Tongue (tissue), 2 donors: Measurements from ENCODE around the gene ROBO2. TPM values are rescaled to one million over a fixed set of nuclear protein-coding genes. Genes with fewer than 3 reads are reported as not detected.

Experiments
- DNase-seq: peaks from one replicate; pipeline ENCODE4 v3.0.0-alpha.2; 2015
- total RNA-seq: library from RNA; depleted of rRNA; stranded (reverse); fragments of >200 nt; gene quantifications from one replicate; pipeline ENCODE4 v1.2.3, GENCODE V29; 2014

ROBO2 gene
- total RNA-seq, 1 donor from 2014 or later, result 22.1 TPM

DNA sequence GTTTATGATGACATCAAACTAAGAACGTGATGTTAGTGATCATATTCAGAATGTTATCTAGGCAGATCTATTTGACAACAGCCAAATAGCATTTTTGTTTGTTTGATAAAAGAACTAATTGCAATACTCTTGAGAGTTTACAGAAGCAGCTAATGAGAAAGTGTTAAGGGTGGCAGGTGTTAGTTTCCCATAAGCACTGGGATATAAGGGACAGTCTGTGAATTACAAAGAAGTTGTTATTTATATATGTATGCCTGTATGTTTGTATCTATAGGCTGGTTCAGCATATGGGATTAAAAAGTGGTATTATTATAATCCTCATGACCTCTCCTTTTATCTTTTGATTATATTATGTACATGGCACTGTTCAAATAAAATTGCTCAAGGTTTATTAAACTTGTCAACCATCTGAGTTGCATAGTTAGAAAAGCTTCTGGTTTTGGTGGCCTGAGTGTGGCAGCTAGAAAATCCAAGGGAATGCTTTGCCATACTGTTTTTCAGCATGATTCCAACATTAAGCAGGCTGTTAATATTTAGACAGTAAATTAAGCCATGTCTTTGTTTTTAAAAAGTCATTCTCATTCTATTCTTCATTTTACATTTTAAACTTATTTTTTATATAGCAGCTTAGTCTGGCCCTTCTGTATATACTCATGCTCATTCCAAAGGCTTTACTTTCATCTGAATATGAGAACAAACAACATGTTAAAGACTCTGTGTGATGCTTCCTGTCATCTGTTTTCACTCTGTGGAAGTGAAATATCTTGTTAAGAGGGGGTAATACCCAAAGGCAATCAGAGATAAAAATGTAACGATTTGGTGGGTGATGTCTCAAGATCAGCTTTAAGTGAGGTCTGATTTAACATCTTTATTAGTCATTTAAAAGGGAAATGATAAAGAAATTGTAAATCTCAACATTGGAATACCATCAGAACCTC, 13.1 kb downstream of the ROBO2 start:
- no peak for DNase-seq

DNA sequence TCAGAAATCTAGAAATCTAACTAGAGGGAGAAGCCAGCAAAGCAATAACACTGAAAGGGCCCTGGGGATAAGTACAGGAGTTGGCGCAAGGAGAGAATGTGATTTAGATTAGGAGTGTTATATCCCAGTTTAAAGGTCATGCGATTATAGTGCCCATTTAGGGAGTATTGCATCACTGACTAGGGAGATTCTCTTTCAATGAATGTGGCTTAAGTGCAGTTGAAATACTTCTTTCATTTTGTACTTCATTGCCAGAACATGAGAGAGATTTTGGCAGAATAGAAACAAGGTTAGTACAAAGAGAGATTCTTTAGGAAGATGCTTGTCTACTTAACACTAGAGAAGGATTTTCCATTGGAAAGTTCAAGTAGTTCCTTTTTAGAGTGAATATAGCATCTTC, 13.9 kb downstream of the ROBO2 start:
- peak; percentile 45 for DNase-seq

DNA sequence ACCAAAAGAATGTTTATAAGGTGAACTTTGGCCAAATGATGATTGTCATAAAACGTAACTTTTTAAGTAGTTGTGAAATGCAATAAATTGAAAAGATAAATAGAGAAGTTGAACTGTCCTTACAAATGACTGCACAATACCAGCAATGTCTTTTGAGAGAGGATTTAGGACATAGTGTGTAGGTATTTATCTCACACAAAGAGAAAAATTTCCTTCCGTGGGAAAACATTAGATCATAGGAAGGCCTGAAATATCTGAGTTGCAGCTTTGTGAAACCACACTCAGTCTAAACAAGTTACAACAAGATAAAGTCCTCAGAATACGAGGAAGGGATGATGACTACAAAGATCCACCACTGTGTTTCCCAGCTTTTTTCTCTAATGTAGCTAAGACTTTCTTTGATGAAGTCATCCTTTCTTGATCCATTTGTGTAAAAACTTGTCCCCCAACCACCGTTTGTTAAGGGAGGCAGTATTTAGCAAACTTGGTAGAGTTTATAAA, 16.0 kb downstream of the ROBO2 start:
- DNase-seq, result peak; percentile 45

DNA sequence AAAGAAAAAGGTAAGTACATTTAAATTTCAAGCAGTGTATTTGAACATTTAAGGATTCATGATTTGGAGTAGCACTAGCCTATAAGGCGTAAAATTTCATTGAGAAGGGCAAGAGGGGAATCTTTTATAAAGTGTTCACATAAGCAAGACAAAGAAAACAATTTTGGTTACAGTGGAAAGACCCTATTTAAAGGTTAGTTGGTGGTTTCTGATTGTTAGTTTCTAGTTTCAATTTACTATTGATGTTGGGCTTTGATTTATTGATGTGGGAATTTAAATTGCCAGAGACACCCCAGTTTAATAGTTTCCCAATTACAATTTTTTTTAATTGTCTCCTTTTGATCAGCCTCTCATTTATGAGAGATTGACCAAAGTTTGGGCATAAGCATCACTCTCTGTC, 19.5 kb downstream of the ROBO2 start:
- no peak for DNase-seq

DNA sequence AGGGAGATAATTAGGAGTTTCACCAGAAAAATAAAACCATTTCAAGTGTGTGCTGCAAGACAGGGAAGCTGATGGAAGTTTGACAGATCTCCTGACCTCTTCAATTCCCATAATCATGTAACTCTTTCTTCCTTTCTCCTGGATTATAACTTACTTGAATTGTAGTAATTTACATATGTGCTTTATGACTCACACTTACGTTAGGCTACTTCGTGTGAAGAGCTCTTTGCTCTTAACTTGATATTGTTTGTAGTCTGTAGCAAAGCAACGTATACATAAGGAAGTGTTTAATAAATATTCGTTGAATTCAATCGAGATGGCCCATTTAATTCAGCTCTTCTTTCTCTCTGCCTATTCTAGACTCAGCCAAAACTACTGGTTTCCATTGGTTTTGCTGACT, 23.5 kb downstream of the ROBO2 start:
- DNase-seq, result no peak

DNA sequence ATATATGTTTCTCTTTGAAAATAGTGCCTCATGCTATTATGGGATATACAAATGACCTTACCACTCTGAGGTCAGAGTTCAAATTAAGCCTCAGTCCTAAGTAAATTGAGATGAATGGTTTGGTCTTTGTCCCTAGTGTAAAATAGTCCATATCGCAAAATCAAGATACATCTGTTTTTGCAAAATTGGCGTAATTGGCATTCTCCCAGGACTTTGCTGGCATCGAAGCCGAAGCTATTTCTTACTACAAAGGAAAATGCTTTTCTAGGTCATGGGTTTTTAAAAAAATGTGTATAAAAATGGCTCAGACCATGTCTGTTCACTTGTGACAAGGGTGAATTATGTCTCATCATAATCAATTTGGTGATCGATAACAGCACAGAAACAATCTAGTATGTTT, 25.9 kb downstream of the ROBO2 start:
- no peak for DNase-seq

DNA sequence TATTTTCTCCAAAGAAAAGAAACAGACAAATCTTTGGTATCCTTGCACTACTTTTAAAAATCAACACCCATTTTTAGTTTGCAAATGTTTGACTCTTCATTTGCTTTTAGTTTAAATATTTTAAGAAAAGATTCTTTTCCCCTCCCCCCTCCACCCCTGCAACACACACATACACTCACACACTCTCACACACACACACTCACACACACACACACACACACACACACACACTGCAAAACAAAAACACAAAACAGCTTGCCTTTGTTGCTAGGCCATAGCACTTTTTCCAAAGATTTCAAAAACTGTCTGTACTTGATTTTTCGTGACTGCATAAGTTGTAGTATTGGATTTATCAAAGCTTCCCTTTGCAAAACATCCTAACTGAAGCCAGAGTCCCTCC, 26.9 kb downstream of the ROBO2 start:
- no peak for DNase-seq

DNA sequence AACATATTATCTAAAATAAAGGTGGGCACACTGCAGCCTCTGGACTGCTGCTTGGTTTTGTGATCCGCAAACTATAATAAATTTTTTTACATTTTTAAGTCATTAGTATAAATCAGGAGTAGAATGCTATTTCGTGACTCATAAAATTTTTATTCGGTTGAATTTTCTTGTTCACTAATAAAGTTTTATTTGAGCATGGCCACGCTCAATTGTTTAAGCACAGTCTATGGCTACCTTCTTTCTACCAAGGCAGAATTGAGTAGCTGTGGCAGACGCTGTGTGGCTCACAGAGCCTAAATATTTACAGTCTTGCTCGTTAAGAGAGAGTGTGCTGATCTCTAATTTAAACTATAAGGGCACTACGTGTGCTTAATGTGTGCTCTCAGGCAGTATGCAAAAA, 28.9 kb downstream of the ROBO2 start:
- DNase-seq, result no peak

DNA sequence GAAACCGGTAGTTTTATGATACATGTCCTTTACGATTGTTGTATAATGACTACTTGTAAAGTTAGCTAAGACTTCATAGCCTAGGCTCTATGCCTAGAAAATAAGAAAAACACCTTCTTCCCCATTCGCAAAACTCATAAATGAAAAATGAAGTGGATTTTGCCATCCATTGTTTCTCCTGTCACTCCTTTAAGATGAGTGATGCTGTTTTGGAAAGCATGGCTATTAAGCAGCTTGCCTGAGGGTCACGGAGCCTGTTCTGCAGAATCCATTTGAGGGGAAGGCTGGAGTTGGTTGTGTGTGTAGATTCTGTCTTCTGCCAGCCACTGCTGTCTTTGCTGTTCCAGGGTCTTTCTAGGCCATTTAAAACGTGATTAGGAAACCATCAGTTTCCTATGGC, 31.5 kb downstream of the ROBO2 start:
- no peak for DNase-seq

DNA sequence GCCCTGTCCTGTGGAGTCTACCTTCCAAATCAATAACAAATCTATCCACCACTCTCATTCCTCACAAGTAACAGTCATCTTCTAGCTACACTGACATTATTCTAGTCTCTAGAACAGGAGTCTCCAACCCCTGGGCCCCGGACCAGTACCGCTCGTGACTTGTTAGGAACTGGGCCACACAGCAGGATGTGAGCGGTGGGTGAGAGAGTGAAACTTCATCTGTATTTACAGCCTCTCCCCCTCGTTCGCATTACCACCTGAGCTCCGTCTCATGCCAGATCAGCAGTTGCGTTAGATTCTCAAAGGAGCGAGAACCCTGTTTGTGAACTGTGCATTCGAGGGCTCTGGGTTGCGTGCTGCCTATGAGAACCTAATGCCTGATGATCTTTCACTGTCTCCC, 31.9 kb downstream of the ROBO2 start:
- no peak for DNase-seq

DNA sequence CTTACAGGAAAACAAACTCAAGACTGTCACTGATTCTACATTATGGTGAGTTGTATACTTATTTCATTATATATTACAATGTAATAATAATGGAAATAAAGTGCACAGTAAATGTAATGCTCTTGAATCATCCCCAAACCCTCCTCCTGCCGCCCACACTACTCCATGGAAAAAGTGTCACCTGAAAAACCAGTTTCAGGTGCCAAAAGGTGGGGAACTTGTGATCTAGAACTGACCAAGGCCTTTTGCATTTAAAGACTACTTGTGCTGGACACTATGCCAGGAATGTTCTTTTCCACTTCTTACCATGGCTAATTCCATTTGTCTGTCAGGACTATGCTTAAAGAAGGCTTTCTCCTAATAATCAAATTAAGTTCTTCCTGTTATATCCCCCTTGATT, 32.3 kb downstream of the ROBO2 start:
- DNase-seq, result no peak

DNA sequence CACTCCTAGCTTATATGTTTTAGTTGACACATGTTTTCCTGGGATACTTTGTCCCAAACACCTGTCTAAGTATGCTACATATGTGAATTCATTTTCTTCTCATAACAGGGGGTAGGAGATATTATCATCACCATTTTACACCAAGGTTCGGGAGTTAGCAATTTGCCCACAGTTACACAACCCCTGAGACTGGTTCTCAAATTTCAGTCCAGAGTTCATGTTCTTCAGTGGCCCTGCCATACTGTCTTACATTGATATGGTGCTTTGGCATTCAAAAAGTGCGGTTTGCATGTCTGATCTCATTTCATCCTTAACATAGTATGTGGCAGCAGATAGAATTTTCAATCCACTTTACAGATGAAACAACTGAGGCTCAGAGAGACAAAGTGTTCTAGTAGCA, 38.4 kb downstream of the ROBO2 start:
- DNase-seq, result no peak

DNA sequence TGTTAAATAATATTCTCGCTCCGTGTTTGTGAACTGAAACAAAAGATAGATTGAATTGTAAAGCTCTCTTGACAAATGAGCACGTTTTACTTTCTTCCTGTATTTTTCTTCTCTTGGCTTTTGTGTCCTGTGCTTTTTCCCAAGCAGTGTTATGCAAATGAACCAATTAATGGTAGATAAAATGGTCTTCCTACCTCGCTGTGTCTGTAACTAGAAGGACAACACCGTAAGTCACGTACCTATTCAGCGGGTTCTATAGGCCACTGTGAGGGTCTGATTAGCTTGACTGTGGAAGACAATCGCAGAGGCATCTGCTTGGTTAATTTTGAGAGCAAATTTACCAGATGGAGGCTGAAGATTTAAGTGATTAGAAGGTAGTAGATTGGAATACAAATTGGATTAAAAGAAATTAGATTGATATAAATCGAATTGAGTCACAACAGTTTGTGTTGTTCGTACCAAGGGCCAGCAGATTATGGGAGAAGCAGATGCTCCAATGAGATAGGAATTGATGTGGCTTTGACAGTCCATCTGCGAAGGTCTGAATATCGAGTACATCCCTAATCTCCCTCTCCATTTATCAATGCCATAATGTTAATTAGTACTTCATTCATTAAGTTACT, 40.2 kb downstream of the ROBO2 start:
- DNase-seq, result no peak

DNA sequence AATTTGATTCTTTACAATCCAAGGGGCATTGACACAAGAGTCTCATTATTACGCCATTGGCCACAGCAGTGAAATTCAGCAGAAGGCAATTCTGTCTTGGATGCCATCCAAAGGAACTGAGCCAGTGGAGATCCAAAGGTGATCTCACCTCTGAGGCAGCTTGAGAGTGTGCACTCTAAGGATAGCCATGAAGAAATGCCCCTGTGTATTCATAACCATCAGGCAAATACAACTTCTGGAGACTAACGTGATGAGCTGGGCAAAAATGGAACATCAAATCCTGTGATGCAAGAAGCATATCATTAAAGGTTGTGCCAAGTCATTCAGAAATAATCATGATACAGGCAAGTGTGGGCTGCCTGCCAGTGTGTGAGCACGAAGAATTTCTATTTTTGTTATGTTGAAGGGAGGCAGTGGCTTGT, 41.4 kb downstream of the ROBO2 start:
- DNase-seq, result peak; percentile 69

DNA sequence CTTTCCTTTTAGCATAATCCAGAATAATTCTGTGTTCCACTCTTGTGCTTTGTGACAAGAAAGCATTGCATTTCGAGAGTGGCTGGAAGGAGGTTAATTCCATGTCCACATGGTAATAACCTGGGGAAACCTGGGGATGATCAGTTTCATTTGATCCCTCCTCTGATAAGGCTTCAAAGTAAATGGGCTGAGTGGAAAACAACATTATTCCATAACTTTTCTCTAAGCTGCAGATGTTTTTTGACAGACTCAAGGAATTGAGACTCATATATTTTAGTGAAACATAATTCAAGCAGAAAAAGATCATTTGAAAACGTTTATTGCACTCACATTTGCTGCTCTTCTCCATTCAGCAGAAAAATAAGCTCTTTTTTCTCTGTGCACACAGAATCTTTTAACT, 44.6 kb downstream of the ROBO2 start:
- no peak for DNase-seq

DNA sequence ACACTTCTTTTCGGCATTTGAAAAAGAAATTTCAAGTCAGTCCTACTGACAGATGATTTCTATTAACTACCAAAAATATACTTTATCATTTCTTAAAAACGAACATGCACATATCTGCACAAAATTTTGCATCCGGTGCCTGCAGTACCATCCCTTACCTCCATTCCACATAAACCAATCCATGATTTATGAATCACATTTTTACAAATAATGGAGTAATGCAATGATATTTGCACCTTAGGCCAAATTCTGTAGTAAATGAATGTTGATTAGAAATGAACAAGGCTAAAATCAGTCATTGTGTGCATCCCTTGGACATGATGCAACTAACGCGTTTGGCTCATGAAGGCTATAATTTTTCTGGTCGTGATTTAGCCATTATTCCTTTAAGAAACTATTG, 46.5 kb downstream of the ROBO2 start:
- no peak for DNase-seq

DNA sequence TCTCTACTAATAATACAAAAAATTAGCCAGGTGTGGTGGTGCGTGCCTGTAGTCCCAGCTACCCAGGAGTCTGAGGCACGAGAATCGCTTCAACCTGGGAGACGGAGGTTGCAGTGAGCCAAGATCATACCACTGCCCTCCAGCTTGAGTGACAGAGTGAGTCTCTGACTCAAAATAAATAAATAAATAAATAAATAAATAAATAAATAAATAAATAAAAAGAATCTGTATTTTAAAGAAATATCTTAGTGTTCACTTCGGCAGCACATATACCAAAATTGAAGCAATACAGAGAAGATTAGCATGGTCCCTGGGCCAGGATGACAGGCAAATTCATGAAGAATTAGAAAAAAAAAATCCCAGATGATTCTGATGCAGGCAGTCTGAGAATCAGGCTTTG, 51.9 kb downstream of the ROBO2 start:
- DNase-seq, result no peak

DNA sequence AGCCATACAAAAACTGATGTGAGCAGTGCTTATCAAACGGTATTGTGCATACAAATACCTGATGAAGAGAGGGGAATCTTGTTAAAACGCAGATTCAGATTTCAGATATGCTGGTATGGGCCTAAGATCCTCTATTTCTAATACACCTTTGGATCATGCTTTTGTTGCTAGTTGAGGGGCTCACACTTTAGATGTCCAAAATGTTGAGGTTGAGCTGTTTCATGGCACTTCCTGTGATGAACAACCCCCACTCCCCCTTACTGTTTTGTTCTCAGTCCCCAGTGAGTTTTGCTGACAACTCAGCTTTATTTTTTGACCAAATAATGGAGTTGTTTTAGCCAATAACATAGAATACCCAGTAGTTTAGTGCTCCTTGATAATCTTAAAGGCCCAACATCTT, 53.2 kb downstream of the ROBO2 start:
- DNase-seq, result no peak

DNA sequence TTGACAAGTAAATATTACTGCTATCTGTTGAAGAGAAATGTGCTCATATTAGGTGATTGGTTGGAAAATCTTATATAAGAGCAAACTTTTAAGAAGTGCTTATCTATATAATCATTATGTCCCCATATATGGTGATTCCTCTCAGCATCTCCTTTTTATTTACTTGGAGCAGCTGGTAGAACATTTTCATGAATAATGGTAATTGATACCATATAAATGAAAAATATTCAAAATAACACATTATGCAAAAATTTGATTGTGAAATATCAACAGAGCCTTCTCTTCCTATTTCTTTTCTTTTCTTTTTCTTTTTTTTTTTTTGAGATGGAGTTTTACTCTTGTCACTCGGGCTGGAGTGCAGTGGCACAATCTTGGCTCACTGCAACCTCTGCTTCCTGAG, 56.2 kb downstream of the ROBO2 start:
- DNase-seq, result no peak

DNA sequence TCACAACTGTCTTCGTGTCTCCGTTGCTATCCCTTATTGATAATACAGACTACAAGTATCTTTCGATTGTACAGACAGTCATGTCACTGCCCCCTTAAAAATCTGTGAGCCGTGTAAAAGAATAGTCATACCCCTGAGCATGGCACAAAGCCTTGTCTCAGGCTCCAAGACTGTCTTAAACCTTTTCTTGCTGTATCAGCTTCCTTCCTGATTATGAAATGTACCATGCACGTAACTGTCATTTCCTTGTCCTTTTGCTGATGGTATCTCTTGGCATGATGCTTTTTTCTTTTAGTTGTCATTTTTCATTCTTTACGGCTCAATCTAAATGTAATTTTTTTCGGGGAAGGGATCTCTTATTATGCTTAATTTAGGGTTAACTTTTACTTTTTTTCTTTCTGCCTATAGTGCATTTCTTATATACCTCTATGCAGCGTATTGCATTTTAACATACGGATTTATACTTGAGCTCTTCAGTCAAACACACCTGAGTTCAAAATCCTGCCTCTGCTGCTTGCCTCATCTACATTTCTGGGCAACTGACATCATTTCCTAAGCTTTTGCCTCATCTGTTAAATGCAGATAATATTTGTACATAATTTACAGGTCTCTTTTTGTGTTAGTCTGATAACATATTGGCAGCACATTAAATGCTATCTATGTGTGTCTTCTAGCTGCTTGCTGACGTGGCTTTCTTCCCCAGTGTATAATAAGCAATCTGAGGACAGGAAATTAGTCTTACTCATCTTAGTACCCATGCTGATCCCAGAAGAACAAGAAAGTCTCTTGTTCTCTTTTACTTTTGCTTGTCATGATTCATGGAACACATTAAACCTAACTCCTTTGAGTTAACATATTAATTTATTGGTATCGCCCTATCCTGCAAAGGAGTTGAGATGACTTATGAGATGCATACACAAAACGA, 57.3 kb downstream of the ROBO2 start:
- DNase-seq, result no peak

DNA sequence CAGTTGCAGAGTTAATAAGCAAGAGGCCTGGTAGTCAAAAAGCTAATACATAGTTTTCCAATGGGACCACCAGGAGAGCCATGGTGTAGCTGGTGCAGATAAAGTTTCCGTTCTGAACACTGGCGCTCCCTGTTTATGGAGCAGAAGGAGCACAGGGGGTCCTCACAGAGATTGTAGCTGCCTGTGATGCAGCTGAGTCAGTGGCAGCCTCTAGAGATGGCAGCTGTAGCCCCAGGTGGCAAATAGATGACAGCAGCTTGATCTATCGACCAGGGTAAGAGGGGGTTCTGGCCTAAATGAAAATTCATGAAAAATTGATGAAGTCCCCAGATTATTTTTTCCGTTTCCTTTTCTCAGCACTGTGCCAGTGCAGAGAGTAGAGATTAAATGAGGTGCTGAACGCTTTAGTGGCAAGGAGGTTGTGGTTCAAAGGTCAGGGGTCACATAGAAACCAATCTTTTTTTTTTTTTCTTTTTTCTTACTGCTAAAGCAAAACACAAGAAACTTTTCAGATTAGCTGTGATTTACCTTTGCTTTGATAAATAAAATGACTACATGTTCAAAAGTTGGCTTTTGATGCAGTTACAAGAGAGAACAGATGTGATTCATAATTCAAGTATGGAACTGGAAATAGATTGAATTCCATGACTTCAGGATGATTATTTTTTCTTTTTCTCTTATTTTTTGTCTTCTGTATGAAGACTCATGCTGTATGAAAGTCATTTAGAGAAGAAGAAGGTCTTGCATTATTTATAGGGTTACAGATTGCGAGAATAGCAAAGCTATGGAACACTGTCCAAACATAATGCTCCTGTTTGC, 63.3 kb downstream of the ROBO2 start:
- DNase-seq, result no peak

DNA sequence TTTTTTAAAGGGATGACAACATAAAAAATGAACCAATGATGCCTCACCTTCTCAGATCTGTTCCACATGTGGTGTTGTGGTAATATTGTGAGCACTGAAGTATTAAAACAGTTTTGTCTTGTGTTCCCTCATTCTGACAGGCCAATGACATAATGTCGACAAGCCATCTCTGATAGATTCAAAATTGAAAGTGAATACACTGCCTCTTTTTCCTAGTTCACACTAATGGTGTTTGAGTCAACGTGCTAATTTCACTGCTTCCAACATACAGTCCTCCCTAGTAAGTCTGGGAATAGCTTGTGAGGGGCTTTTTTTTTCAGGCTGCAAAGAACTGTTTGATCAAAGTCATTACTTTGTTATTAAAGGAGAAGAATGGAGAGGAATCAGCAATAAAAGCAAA, 82.8 kb downstream of the ROBO2 start:
- DNase-seq, result no peak
